SK-N-SH (cell line): Measurements from ENCODE around the gene CKAP2L. TPM values are rescaled to one million over a fixed set of nuclear protein-coding genes. Genes with fewer than 3 reads are reported as not detected.

Experiments used
- CTCF ChIA-PET: fragments of 300-600, 350-600 bp; formaldehyde crosslinking; extraction: SDS; loops from one replicate; lab custom pipeline; 2021; lab: Yijun Ruan, JAX
- POLR2A ChIA-PET: fragments of 350-600 bp; sonication (Branson Sonifier 250); formaldehyde crosslinking; extraction: SDS; loops from one replicate; lab custom pipeline; 2020; ENCODE audit warnings: antibody characterized with exemption, inconsistent platforms; lab: Yijun Ruan, JAX
- DNase-seq: peaks from one replicate; pipeline ENCODE4 v3.0.0; 2012
- H2AFZ ChIP-seq: fragments of 200-600 bp; sonication (generic); 2 replicates; pipeline ENCODE4 v1.8.1; 2016; ENCODE audit warnings: antibody characterized with exemption, mild to moderate bottlenecking, low read depth
- H3F3A ChIP-seq: fragments of 200-600 bp; sonication (generic); replicated peaks from 2 replicates; pipeline ENCODE3; 2016; ENCODE audit warnings: antibody characterized with exemption, mild to moderate bottlenecking; ENCODE audit not compliant: insufficient read depth
- H3K27ac ChIP-seq, 2 experiments: fragments of 200-500 bp in 1 of 2; fragments of 200-600 bp in 1 of 2; sonication (Bioruptor generic) in 1 of 2; sonication (generic), shearing (Covaris generic) in 1 of 2; 2 replicates each; pipeline versions ENCODE4 v1.5.1 to v1.6.1; 2014 to 2016; ENCODE audit warnings: low read depth in 2 of 2, inconsistent platforms in 1 of 2, low read length in 1 of 2, mild to moderate bottlenecking in 1 of 2, mixed read lengths in 1 of 2
- H3K27me3 ChIP-seq: fragments of 200-600 bp; sonication (generic), shearing (Covaris generic); 2 replicates; pipeline ENCODE4 v1.6.1; 2016; ENCODE audit warnings: mixed run types; ENCODE audit not compliant: insufficient read depth
- H3K36me3 ChIP-seq, 2 experiments: fragments of 200-500 bp in 1 of 2; fragments of 200-600 bp in 1 of 2; sonication (Bioruptor generic) in 1 of 2; sonication (generic) in 1 of 2; replicated peaks in 1 of 2; 2 replicates each; pipeline versions ENCODE3 to v1.5.1; 2014 to 2016; ENCODE audit warnings: low read length in 1 of 2, mild to moderate bottlenecking in 1 of 2; ENCODE audit not compliant: insufficient read depth in 2 of 2, control insufficient read depth in 1 of 2
- H3K4me1 ChIP-seq, 2 experiments: fragments of 200-500 bp in 1 of 2; fragments of 200-600 bp in 1 of 2; sonication (Bioruptor generic) in 1 of 2; sonication (generic), shearing (Covaris generic) in 1 of 2; 2 replicates each; pipeline versions ENCODE4 v1.5.1 to v1.6.1; 2014 to 2016; ENCODE audit warnings: low read depth in 1 of 2, low read length in 1 of 2, mixed run types in 1 of 2; ENCODE audit not compliant: insufficient read depth in 2 of 2, control insufficient read depth in 1 of 2
- H3K4me2 ChIP-seq: fragments of 200-600 bp; sonication (generic), shearing (Covaris generic); 2 replicates; pipeline ENCODE4 v1.6.1; 2017; ENCODE audit warnings: mixed run types
- H3K4me3 ChIP-seq, 2 experiments: fragments of 200-500 bp in 1 of 2; fragments of 200-600 bp in 1 of 2; sonication (Bioruptor generic) in 1 of 2; sonication (generic), shearing (Covaris generic) in 1 of 2; 2 replicates each; pipeline versions ENCODE4 v1.5.1 to v1.8.1; 2014 to 2016; ENCODE audit warnings: low read depth in 2 of 2, inconsistent platforms in 1 of 2, low read length in 1 of 2, mild to moderate bottlenecking in 1 of 2, mixed read lengths in 1 of 2, moderate library complexity in 1 of 2
- H3K79me2 ChIP-seq: fragments of 200-600 bp; sonication (generic); 2 replicates; pipeline ENCODE4 v1.8.1; 2017; ENCODE audit warnings: mild to moderate bottlenecking; ENCODE audit not compliant: insufficient read depth
- H3K9ac ChIP-seq: fragments of 200-600 bp; sonication (generic); 2 replicates; pipeline ENCODE4 v1.6.1; 2017; ENCODE audit warnings: mixed run types
- H3K9me2 ChIP-seq: fragments of 200-600 bp; sonication (generic); 2 replicates; pipeline ENCODE4 v1.6.1; 2017; ENCODE audit warnings: mixed run types
- H3K9me3 ChIP-seq: fragments of 200-600 bp; sonication (generic); 2 replicates; pipeline ENCODE4 v1.6.1; 2017; ENCODE audit warnings: mixed run types, mild to moderate bottlenecking, moderate library complexity
- H4K20me1 ChIP-seq: fragments of 200-600 bp; sonication (generic); 2 replicates; pipeline ENCODE4 v1.6.1; 2017; ENCODE audit warnings: mild to moderate bottlenecking, mixed run types; ENCODE audit not compliant: insufficient read depth
- CTCF ChIP-seq: fragments of 200-600 bp; sonication (generic); IDR thresholded peaks from 2 replicates; pipeline ENCODE4 v1.6.1; 2017; ENCODE audit warnings: antibody characterized with exemption, mild to moderate bottlenecking, moderate library complexity
- EZH2phosphoT487 ChIP-seq: fragments of 200-600 bp; sonication (generic); IDR thresholded peaks from 2 replicates; pipeline ENCODE4 v1.6.1; 2017; ENCODE audit warnings: low read depth, mixed run types, mild to moderate bottlenecking, antibody characterized with exemption, moderate library complexity, borderline replicate concordance
- FOSL2 ChIP-seq: IDR thresholded peaks from 2 replicates; pipeline ENCODE4 v1.4.0; 2012; ENCODE audit warnings: low read depth, mild to moderate bottlenecking, moderate library complexity, borderline replicate concordance
- FOXJ3 ChIP-seq: sonication (generic); formaldehyde crosslinking; IDR thresholded peaks from 2 replicates; pipeline ENCODE4 v1.5.1; 2020; ENCODE audit warnings: mild to moderate bottlenecking, missing genetic modification reagents
- RAD21 ChIP-seq: IDR thresholded peaks from 2 replicates; pipeline ENCODE4 v1.6.1; 2012; ENCODE audit warnings: mild to moderate bottlenecking, low read length
- SIN3A ChIP-seq: IDR thresholded peaks from 2 replicates; pipeline ENCODE4 v1.6.1; 2012; ENCODE audit warnings: low read depth, mild to moderate bottlenecking, low read length, moderate library complexity, borderline replicate concordance
- TEAD4 ChIP-seq: IDR thresholded peaks from 2 replicates; pipeline ENCODE4 v1.4.0; 2012; ENCODE audit warnings: mild to moderate bottlenecking, borderline replicate concordance; ENCODE audit not compliant: insufficient read depth
- YY1 ChIP-seq: IDR thresholded peaks from 2 replicates; pipeline ENCODE4 v1.4.0; 2012; ENCODE audit warnings: low read depth, mild to moderate bottlenecking
- WGBS: methylation state at CpG from one replicate; pipeline ENCODE4 v1.1.6; 2017; ENCODE audit warnings: low lambda C conversion rate; 5-methylcytosine and 5-hydroxymethylcytosine counted together
- polyA plus RNA-seq, 3 experiments: library from polyadenylated mRNA; depleted of rRNA; stranded (reverse); fragments of >200 nt; gene quantifications; 2 replicates each; pipeline ENCODE4 v1.2.3, GENCODE V29; 2012
- TF ChIP-seq, protein P1 (sequence below): IDR thresholded peaks from 2 replicates; pipeline ENCODE4 v1.4.0; 2012; ENCODE audit warnings: low read depth, borderline replicate concordance

CKAP2L gene
- polyA plus RNA-seq, 1 of the 3 experiments (the other 2 are of a cell fraction), result 2.9 TPM

DNA sequence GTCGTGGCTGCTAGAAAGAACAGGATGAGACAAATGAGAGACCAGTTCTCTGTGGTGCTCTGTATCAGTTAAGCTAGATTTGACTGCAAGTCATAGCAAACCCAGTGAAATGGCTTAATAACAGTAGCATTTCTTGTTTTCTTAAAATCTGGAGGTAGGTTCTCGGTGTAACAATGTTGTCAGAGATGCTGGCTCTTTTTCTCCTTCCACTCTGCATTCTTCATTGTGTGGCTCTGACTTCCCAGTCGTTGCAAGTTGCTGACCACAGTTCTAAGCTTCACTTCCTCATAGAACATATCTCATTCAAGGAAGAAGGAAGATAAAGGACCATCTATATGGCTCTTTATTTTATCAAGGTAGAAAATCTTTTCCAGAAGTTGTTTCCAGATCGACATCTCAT is 7.9 kb upstream of the CKAP2L start:
- ChIA-PET POLR2A (no interaction called here), CTCF (no interaction called here)
- H3K9me3 ChIP-seq, result no peaks in the 10 kb centered on the region
- no peak for TF ChIP-seq YY1
- no peak for TF ChIP-seq TEAD4
- TF ChIP-seq EZH2phosphoT487, result no peak
- no peak for TF ChIP-seq FOXJ3
- no peak for TF ChIP-seq RAD21
- TF ChIP-seq, protein P1, sequence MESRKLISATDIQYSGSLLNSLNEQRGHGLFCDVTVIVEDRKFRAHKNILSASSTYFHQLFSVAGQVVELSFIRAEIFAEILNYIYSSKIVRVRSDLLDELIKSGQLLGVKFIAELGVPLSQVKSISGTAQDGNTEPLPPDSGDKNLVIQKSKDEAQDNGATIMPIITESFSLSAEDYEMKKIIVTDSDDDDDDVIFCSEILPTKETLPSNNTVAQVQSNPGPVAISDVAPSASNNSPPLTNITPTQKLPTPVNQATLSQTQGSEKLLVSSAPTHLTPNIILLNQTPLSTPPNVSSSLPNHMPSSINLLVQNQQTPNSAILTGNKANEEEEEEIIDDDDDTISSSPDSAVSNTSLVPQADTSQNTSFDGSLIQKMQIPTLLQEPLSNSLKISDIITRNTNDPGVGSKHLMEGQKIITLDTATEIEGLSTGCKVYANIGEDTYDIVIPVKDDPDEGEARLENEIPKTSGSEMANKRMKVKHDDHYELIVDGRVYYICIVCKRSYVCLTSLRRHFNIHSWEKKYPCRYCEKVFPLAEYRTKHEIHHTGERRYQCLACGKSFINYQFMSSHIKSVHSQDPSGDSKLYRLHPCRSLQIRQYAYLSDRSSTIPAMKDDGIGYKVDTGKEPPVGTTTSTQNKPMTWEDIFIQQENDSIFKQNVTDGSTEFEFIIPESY, result no peak
- TF ChIP-seq SIN3A, result no peak
- no peak for TF ChIP-seq FOSL2
- DNase-seq, result no peak
- no peaks in the 10 kb centered on the region for H3F3A ChIP-seq
- no peaks in the 10 kb centered on the region for H4K20me1 ChIP-seq
- H3K4me1 ChIP-seq, result no peaks in the 10 kb centered on the region
- H3K9ac ChIP-seq, result no peak overlapping the region
- no peak overlapping the region for H3K4me3 ChIP-seq
- H3K27ac ChIP-seq, result no peak overlapping the region
- H3K36me3 ChIP-seq, result no peaks in the 10 kb centered on the region
- H3K27me3 ChIP-seq, result no peaks in the 10 kb centered on the region
- no peak overlapping the region for H3K4me2 ChIP-seq
- 18% methylated on average over 4 of the region's 4 CpGs for WGBS
- 0 out of 2 replicates have a peak overlapping the region, but pooled peaks have one; percentile 14 for H2AFZ ChIP-seq
- no peaks in the 10 kb centered on the region for H3K79me2 ChIP-seq
- no peaks in the 10 kb centered on the region for H3K9me2 ChIP-seq

DNA sequence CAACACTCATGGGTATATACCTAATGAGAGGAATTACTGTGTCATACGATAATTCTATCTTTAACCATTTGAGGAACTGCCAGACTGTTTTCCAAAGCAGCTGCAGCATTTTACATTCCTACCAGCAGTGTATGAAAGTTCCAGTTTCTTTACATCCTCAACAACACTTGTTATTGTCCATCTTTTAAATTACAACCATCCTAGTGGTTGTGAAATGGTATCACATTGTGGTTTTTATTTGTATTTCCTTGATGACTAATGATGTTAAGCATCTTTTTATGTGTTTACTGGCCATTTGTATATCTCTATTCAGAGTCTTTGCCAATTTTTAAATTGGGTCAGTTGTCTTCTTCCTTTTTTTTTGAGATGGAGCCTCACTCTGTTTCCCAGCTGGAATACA is 4.0 kb upstream of the CKAP2L start:
- no peak overlapping the region for H3K4me2 ChIP-seq
- CTCF ChIA-PET, result interaction anchor here (1.8 kb wide), 1 partner anchor 18 kb away, joined by 5 read pairs; no protein-coding TSS in a partner anchor
- DNase-seq, result no peak

More for the DNA sequence above, 4.0 kb upstream of the CKAP2L start:
- Histone ChIP-seq H3K4me3 (no peak overlapping the region), H3K9me2 (no peaks in the 10 kb centered on the region), H3K9ac (no peak overlapping the region), H3K4me1 (peaks cover 3 to 12% of the 10 kb centered on the region in 2 experiments; a peak in 3 of 4 replicates), H3F3A (peaks cover 3% of the 10 kb centered on the region), H4K20me1 (no peaks in the 10 kb centered on the region), H3K36me3 (no peaks in the 10 kb centered on the region), H3K27ac (no peak overlapping the region), H3K27me3 (no peaks in the 10 kb centered on the region), H3K9me3 (no peaks in the 10 kb centered on the region), H2AFZ (no peak overlapping the region), H3K79me2 (peaks cover 9% of the 10 kb centered on the region)
- WGBS, result 70% methylated on average over 1 of the region's 1 CpG
- POLR2A ChIA-PET, result no interaction called here
- peak; percentile 21; the same call in 1 of the 2 replicates for TF ChIP-seq CTCF
- TF ChIP-seq, protein P1, result no peak
